Ovary (tissue), 3 donors: ENCODE measurements around the gene SYNPO.

Experiments
- CTCF ChIP-seq, 3 donors: fragments of 450-650 bp in 2 of 3; fragments of 200-600 bp in 1 of 3; IDR thresholded peaks; one replicate each; pipeline versions ENCODE4 v1.5.1 to v1.8.0; 2016 to 2022; ENCODE audit warnings: antibody characterized with exemption in 3 of 3, mild to moderate bottlenecking in 1 of 3
- EP300 ChIP-seq: sonication (generic); formaldehyde crosslinking; IDR thresholded peaks from one replicate; pipeline ENCODE4 v1.6.1; 2017; ENCODE audit warnings: antibody characterized with exemption
- POLR2A ChIP-seq: fragments of 450-650 bp; IDR thresholded peaks from one replicate; pipeline ENCODE4 v1.6.1; 2017; ENCODE audit warnings: antibody characterized with exemption, mild to moderate bottlenecking, moderate library complexity
- donor health status: DM: no; HTN: no; CAD: no.

GRCh38 chr5:150651382-150651781 lies 10.9 kb downstream of the SYNPO start:
- TF ChIP-seq CTCF (IDR thresholded peaks at IDR 0.05) = no peak
- no peak for TF ChIP-seq EP300
- TF ChIP-seq POLR2A = no peak
